Measurements from ENCODE around the gene NLRP8. TPM values are rescaled to one million over a fixed set of nuclear protein-coding genes. Genes with fewer than 3 reads are reported as not detected.

The NLRP8 gene
- total and polyA plus RNA-seq, 2 donors (not counting 1 experiment from before 2014, with no cell fraction given): not detected

- Histone ChIP-seq H3K4me3 (ENCODE audit: control extremely low read depth in 1 of 5, extremely low read depth in 1 of 5, insufficient read depth in 1 of 5, low read depth in 2 of 5, low read length in 4 of 5) (no peak overlapping the region), H3K79me2 (ENCODE audit: control insufficient read depth, insufficient read depth, low read length) (no peaks in the 10 kb centered on the region), H3K9me3 (ENCODE audit: control extremely low read depth in 1 of 3, control insufficient read depth in 2 of 3, insufficient read depth in 1 of 3, low read length in 2 of 3) (peaks cover 0 to 11% (median 0%) of the 10 kb centered on the region in 3 donors), H3K4me2 (replicated peaks; ENCODE audit: low read depth, low read length, poor library complexity, severe bottlenecking) (no peak overlapping the region), H3K27me3 (replicated peaks in 1 of 4; ENCODE audit: control extremely low read depth in 1 of 4, control insufficient read depth in 3 of 4, insufficient read depth in 4 of 4, low read length in 3 of 4) (no peaks in the 10 kb centered on the region), H2AFZ (ENCODE audit: insufficient read depth, low read depth, low read length, poor library complexity, severe bottlenecking) (no peak overlapping the region), H4K20me1 (ENCODE audit: control insufficient read depth, insufficient read depth, low read length, poor library complexity, severe bottlenecking) (no peaks in the 10 kb centered on the region), H3K36me3 (replicated peaks in 1 of 2; ENCODE audit: control extremely low read depth in 1 of 2, control insufficient read depth in 1 of 2, extremely low read depth in 1 of 2, insufficient read depth in 2 of 2, low read length in 1 of 2) (no peaks in the 10 kb centered on the region), H3K4me1 (ENCODE audit: control insufficient read depth in 2 of 2, insufficient read depth in 2 of 2, low read length in 2 of 2) (no peaks in the 10 kb centered on the region), H3K9ac (ENCODE audit: low read length) (no peak overlapping the region), H3K27ac (ENCODE audit: low read length in 2 of 2) (no peak overlapping the region)
- no peak overlapping the region for H3K27ac Mint-ChIP-seq
- no peaks in the 10 kb centered on the region for H3K4me1 Mint-ChIP-seq
- intact Hi-C loops (cut with micrococcal nuclease): no loop called here
- H3K9me3 Mint-ChIP-seq (ENCODE audit: insufficient read depth): peaks cover 2% of the 10 kb centered on the region
- no peaks in the 10 kb centered on the region for H3K27me3 Mint-ChIP-seq
- no peak for ATAC-seq (ENCODE audit: low read depth)
- 84% methylated on average over 13 of the region's 13 CpGs for WGBS (ENCODE audit: insufficient coverage)
- POLR2A ChIA-PET: no interaction called here
- no peak for DNase-seq
- H3K4me3 Mint-ChIP-seq: no peak overlapping the region
- CTCF ChIA-PET: no interaction called here
- no peak for TF ChIP-seq CTCF (IDR thresholded peaks at IDR 0.05)
- no peak for TF ChIP-seq EZH2 (IDR thresholded peaks at IDR 0.05; ENCODE audit: borderline replicate concordance, insufficient read depth, low read depth, low read length, poor library complexity, severe bottlenecking)
Measured at GRCh38 chr19:55901369-55902079, 46.1 kb upstream of the NLRP8 start.

GRCh38 chr19:55902080-55902751 is 45.4 kb upstream of the NLRP8 start:
- H3K27me3 ChIP-seq (replicated peaks in 1 of 4; ENCODE audit: control extremely low read depth in 1 of 4, control insufficient read depth in 3 of 4, insufficient read depth in 4 of 4, low read length in 3 of 4): no peaks in the 10 kb centered on the region
- H3K27ac ChIP-seq (ENCODE audit: low read length in 2 of 2): no peak overlapping the region
- ATAC-seq (ENCODE audit: low read depth): no peak
- Mint-ChIP-seq H3K27ac (no peak overlapping the region), H3K4me1 (no peaks in the 10 kb centered on the region), H3K9me3 (ENCODE audit: insufficient read depth) (no peaks in the 10 kb centered on the region), H3K4me3 (no peak overlapping the region), H3K27me3 (no peaks in the 10 kb centered on the region)
- intact Hi-C loops (cut with micrococcal nuclease): no loop called here
- 76% methylated on average over 5 of the region's 9 CpGs for WGBS (ENCODE audit: insufficient coverage)
- ChIA-PET POLR2A (no interaction called here), CTCF (interaction anchor here (0.7 kb wide), 1 partner anchor 874 kb away, joined by 3 read pairs; no protein-coding TSS in a partner anchor)
- no peak for DNase-seq
- no peaks in the 10 kb centered on the region for H4K20me1 ChIP-seq (ENCODE audit: control insufficient read depth, insufficient read depth, low read length, poor library complexity, severe bottlenecking)
- no peak for TF ChIP-seq EZH2 (IDR thresholded peaks at IDR 0.05; ENCODE audit: borderline replicate concordance, insufficient read depth, low read depth, low read length, poor library complexity, severe bottlenecking)
- TF ChIP-seq CTCF (IDR thresholded peaks at IDR 0.05): no peak
- no peak overlapping the region for H3K4me2 ChIP-seq (replicated peaks; ENCODE audit: low read depth, low read length, poor library complexity, severe bottlenecking)
- H3K4me3 ChIP-seq (ENCODE audit: control extremely low read depth in 1 of 5, extremely low read depth in 1 of 5, insufficient read depth in 1 of 5, low read depth in 2 of 5, low read length in 4 of 5): no peak overlapping the region
- H3K9ac ChIP-seq (ENCODE audit: low read length): no peak overlapping the region
- no peak overlapping the region for H2AFZ ChIP-seq (ENCODE audit: insufficient read depth, low read depth, low read length, poor library complexity, severe bottlenecking)
- H3K79me2 ChIP-seq (ENCODE audit: control insufficient read depth, insufficient read depth, low read length): no peaks in the 10 kb centered on the region
- peaks cover 0 to 8% (median 0%) of the 10 kb centered on the region in 3 donors for H3K9me3 ChIP-seq (ENCODE audit: control extremely low read depth in 1 of 3, control insufficient read depth in 2 of 3, insufficient read depth in 1 of 3, low read length in 2 of 3)
- H3K36me3 ChIP-seq (replicated peaks in 1 of 2; ENCODE audit: control extremely low read depth in 1 of 2, control insufficient read depth in 1 of 2, extremely low read depth in 1 of 2, insufficient read depth in 2 of 2, low read length in 1 of 2): no peaks in the 10 kb centered on the region
- H3K4me1 ChIP-seq (ENCODE audit: control insufficient read depth in 2 of 2, insufficient read depth in 2 of 2, low read length in 2 of 2): no peaks in the 10 kb centered on the region
